HUDEP-2 (cell line): Measurements from ENCODE around the gene FAM89B.

Experiments used
- DNase-seq, 76 experiments: peaks; one replicate each; lab custom pipeline; 2025; ENCODE audit not compliant: unreplicated experiment in 76 of 76; lab: John Stamatoyannopoulos, UW

The FAM89B gene

GRCh38 chr11:65538915-65539743 is 33.2 kb upstream of the FAM89B start:
- no peak for DNase-seq

- DNase-seq = peak in 3 of 76 experiments; percentile 50 to 65 (median 56)
These were observed 32.5 kb upstream of the FAM89B start for GRCh38 chr11:65539744-65540289.

DNA sequence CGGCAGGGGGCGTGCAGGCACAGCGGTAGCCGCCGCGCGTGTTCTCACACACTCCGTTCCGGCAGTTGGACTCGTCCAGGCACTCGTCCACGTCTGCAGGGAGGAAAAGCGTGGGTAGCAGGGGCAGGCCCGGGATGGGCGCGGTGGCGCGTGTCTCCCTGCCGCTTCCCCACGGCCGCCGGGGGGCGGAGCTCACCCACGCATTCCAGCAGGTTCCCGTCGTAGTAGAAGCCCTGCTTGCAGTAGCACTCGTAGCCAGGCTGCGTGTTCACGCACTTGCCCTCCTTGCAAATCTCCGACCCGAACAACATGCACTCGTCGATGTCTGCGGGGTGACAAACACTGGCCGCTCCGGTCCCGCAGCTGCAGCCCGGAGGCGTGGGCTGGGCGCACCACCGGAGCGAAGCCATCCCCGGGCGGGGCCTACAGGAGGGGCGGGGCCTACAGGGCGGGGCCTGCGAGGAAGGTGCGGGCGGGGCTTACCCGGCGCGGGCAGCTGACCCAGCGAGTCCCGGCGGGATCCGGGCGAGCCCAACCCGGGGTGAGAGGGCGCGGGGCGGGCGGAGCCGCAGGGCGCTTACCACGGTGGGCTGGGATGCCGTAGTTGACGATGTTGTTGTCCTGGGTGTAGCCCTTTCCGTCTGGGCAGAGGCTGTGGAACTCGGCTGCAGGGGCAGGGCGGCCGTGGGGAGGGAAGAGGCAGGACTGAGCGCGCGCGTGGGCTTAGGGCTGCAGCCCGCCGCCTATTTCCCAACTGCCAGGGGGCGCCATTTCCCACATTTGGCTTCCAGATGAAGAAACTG is 31.8 kb upstream of the FAM89B start:
- peak in 72 of 76 experiments; percentile 23 to 99 (median 86) for DNase-seq

GRCh38 chr11:65541093-65541982 is 31.0 kb upstream of the FAM89B start:
- no peak for DNase-seq

- DNase-seq = no peak
These were observed 29.5 kb upstream of the FAM89B start for GRCh38 chr11:65542738-65543390.

- DNase-seq = peak in 1 of 76 experiments; percentile 30
These were observed 26.5 kb upstream of the FAM89B start for GRCh38 chr11:65545853-65546216.

DNA sequence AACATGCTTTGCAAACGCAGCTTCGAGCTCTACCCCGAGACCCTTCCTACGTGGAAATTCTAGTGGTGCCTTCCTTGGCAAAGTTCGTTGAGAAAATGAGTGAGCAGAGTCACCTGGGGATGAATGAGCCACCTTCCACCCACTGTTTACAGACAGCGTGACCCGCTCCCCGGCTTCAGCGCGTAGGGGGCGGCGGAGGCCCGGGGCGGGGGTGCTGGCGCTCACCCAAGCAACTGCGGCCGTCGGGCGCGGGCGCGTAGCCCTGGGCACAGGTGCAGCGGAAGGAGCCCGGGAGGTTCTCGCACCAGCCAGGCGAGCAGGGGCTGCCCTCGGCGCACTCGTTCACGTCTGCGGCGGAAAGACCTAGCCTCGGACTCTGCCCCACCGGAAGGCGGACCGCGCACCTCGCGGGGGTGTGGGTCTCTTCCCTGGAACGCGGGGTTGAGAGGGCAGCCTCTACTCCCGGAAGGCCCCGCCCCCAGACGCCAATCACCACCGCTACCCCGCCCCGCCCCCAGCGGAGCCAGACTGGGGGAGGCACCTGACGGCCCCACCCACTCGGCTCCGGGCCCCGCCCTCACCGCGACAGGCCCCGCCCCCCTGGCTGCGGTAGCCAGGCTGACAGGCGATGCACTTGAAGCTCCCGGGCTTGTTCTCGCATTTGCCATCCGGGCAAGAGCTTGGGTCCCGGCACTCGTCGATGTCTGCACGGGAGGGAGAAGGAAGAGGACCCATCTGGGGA is 25.9 kb upstream of the FAM89B start:
- DNase-seq = peak in 75 of 76 experiments; percentile 30 to 98 (median 92)

DNA sequence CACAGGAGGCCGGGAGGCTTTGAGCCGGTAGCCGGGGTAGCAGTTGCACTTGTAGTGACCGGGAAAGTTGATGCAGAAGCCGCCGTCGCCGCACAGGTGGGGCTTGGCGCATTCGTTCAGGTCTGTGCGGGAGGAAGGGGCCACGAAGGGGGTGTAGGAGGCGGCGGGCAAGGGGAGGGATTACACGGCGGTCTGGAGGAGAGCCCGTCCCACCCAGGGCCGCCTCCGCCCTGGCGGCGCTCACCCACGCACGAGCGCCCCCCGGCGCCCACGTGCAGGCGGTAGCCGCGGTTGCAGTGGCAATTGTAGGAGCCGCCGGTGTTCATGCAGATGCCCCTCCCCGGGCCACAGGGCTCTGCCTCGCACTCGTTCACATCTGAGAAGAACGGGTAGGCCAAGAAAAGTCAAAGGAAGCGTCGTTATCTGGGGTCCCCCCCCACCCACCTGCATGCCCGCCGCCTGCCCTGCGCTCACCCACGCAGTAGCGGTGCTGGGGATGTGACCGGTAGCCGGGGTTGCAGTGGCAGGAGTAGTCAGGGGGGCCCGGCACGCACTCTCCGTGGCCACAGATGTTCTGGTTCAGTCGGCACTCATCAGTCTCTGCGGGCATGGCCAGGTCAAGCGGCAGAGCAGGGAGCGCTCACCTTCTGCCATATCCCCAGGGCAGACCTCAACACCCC is 24.8 kb upstream of the FAM89B start:
- no peak for DNase-seq

DNA sequence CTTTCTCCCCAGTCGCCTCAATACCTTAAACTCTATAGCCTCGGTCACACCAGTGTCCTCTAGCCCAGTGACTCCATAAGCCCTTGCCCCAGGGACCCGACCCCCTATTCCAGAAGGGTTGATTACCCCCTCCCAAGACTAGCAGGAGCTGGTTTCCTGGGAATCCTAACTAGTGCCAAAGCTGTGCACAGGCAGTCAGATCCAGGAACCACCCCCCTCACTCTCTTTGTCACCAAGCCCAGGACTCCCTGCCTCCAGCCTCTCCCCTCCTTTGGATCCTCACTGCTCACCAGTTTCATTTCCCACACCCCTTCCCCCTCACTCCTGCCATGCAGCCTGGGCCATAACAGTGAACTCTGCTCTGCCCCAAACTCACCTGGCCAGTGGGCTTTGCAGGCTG is 23.9 kb upstream of the FAM89B start:
- no peak for DNase-seq

- DNase-seq = no peak
These were observed 23.2 kb upstream of the FAM89B start for GRCh38 chr11:65549096-65549495.

DNA sequence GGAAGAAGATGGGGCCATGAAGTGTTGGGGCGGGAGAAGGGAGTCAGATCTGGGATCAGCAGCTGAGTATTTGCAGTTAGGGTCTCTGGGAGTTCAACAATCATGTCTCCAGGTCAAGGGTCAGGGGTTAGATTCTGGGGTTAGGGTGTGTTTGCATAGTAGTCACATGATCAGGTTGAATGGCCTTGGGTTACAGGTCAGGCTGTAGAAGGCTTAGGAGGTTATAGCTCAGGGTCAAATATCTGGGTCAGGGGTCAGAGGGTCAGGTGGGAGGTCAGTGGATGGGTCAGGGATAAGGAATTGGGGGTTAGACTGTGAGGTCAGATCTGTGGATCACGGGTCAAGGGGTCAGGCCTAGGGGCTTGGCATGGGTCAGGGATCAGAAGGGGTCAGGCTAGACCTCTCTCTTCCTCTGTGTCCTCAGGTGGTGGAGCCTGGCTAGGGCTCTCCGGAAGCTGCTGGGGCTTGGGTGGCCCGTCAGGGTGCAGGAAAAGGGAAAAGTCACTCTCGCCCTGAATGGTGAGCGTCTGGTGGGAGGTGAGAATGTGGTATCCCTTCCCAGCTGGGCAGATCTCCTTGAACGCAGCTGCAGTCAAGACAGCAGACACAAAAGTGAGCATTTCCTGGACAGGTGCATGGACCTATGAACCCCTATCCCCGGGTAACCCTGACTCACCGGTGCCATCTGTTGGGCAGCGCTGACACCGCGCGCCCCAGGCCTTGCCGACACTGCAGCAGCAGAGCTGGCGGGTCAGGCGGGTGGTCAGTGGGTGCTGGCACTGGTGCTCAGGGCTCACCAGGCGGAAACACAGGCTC is 20.6 kb upstream of the FAM89B start:
- DNase-seq = peak in 56 of 76 experiments; percentile 2 to 77 (median 41)

DNA sequence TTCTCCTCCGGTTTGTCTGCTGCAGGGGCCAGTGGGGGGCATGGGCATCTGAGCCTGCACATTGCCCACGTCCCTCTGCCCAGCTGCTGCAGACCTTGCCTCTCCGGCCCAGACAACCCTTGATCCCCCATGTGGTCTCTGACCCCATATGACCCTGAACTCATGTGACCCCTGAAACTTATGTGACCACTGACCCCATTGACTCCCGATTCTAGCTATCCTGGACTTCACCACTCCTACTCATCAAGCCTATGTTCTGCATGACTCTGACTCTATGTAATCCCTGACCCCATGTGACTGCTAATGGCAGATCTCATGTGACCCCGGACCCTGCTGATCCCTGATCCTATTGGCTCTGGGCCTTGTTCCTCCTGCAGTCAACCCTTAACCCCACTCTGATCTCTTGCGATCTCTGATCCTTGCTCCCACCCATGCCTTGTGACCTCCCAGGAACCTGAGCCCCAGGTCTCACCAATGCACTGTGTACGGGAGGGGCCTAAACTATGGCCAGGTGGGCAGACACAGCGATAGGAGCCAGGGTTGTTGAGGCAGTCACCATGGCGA is 19.9 kb upstream of the FAM89B start:
- peak in 1 of 76 experiments; percentile 12 for DNase-seq

DNA sequence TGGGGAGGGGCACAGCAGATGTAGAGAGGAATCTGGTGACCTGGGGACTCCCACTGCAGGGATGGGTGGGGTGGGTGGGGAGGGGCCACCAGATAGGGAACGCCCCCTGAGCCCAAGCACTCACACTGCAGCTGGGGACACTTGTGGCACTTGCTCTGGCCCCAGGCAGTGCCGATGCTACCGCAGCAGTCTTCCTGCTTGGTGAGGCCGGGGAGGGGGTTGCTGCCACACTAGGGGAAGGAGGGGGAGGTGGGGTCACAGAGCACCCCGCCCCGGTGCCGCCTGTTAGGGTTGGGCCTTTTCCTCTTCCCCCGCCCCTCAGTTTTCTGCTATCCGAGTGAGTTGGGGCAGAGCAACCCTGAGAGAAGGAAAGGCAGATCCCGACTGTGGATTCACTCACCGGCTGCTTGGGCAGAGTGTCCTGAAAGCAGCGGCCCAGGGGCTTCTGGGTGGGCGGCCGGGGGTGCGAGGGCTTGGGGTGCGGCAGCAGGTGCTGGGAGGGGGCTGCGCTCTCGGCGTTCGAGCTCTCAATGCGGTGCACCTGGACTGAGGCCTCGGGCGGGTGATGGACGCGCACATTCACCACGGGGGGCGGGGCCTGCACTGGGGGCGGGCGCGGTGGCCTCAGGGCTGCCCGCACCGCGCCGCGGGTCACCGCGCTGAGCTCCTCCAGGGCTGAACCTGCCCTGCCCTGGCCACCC is 18.9 kb upstream of the FAM89B start:
- DNase-seq = peak in 61 of 76 experiments; percentile 16 to 72 (median 46)

DNA sequence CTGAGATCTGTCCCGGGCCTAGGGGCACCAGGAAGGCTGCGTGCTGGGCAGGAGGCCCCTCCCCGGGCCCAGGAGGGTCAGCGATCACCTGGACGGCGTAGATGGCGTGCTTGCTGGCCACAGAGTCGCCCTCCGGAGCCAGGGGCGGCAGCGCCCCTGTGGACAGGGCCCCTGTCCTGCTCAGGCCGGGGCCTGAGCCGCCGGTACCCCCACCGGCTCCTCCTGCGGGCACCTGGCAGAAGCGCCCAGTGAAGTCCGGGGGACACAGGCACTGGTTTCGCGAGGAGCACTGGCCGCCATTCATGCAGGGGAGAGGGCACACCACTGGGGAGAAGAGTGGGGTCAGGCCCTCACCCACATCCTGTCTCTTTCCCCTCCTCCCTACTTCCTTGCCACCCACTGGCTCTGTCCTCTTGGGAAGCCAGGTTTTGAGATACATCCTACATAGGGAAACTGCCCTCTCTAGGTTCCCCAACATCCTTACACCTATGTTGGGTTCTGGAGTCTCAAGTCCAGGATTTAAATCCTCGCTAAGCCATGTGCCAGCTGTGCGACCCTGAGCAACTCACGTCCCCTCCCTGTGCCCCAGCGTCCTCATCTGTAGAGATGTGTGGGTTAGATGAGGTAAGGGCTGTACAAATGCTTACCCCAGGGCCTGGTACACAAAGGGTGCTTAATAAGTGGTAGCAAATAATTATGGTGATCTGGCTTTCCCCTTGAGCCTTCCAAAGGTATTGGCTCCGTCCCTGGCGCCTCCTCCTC is 18.1 kb upstream of the FAM89B start:
- DNase-seq = no peak

GRCh38 chr11:65554842-65555430 is 17.4 kb upstream of the FAM89B start:
- DNase-seq = no peak
